Measurements from ENCODE around the gene SFTPB.

DNA sequence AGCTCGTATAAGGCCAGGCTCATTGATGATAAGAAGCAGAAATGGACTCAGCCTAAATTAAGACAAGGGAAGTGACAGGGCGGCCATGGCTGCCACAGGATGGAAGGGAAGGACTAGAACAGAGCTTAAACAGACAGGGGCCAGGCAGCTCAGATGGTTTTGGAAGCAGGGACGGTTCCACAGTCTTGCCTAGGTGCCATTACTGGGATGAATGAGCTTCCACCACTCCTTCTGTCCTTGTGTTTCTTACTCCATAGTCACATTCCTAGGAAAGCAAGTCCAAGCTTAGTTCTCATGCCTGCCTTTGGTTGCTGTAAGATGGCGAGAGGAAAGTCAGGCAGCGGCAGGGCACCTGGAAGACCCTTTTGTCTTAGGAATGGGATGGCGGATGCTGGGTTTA is 38.1 kb upstream of the SFTPB start:
- TF ChIP-seq, protein P1, sequence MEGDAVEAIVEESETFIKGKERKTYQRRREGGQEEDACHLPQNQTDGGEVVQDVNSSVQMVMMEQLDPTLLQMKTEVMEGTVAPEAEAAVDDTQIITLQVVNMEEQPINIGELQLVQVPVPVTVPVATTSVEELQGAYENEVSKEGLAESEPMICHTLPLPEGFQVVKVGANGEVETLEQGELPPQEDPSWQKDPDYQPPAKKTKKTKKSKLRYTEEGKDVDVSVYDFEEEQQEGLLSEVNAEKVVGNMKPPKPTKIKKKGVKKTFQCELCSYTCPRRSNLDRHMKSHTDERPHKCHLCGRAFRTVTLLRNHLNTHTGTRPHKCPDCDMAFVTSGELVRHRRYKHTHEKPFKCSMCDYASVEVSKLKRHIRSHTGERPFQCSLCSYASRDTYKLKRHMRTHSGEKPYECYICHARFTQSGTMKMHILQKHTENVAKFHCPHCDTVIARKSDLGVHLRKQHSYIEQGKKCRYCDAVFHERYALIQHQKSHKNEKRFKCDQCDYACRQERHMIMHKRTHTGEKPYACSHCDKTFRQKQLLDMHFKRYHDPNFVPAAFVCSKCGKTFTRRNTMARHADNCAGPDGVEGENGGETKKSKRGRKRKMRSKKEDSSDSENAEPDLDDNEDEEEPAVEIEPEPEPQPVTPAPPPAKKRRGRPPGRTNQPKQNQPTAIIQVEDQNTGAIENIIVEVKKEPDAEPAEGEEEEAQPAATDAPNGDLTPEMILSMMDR (IDR thresholded peaks at IDR 0.05), result no peak
- TF ChIP-seq EP300 (IDR thresholded peaks at IDR 0.05), result no peak
- TF ChIP-seq POLR2AphosphoS5 (IDR thresholded peaks at IDR 0.05), result no peak
- TF ChIP-seq POLR2A (IDR thresholded peaks at IDR 0.05), result no peak
